CD14-positive monocyte (primary cell): ENCODE results near the gene TWIST1. TPM values are rescaled to one million over a fixed set of nuclear protein-coding genes. Genes with fewer than 3 reads are reported as not detected.

ENCODE experiments used
- DNase-seq, 3 donors: peaks; one replicate each; pipeline ENCODE4 v3.0.0-alpha.2; 2011 to 2022
- H2AFZ ChIP-seq: 2 replicates; pipeline ENCODE4 v1.6.0; 2012; ENCODE audit warnings: mild to moderate bottlenecking, low read depth, low read length, inconsistent platforms; ENCODE audit not compliant: insufficient read depth, poor library complexity, severe bottlenecking
- H3K27ac ChIP-seq, 2 donors: 1 replicate in 1 of 2; 2 replicates in 1 of 2; pipeline ENCODE4 v1.5.1; 2012 to 2013; ENCODE audit warnings: low read length in 2 of 2, control low read depth in 1 of 2, inconsistent platforms in 1 of 2, low read depth in 1 of 2, mild to moderate bottlenecking in 1 of 2
- H3K27me3 ChIP-seq, 2 donors: one replicate each; pipeline versions ENCODE4 v1.6.0 to v1.6.1; 2011 to 2013; ENCODE audit warnings: low read length in 2 of 2; ENCODE audit not compliant: control insufficient read depth in 2 of 2, insufficient read depth in 2 of 2
- H3K36me3 ChIP-seq, 2 donors: replicated peaks in 1 of 2; 1 replicate in 1 of 2; 2 replicates in 1 of 2; pipeline versions ENCODE4 v1.5.1 to v1.6.1; 2012 to 2013; ENCODE audit warnings: low read length in 2 of 2, control low read depth in 1 of 2, inconsistent platforms in 1 of 2, mild to moderate bottlenecking in 1 of 2; ENCODE audit not compliant: insufficient read depth in 2 of 2, control insufficient read depth in 1 of 2
- H3K4me1 ChIP-seq, 2 donors: 1 replicate in 1 of 2; 2 replicates in 1 of 2; pipeline versions ENCODE4 v1.5.1 to v1.6.1; 2012 to 2013; ENCODE audit warnings: low read length in 2 of 2, control low read depth in 1 of 2, inconsistent platforms in 1 of 2, mild to moderate bottlenecking in 1 of 2, moderate library complexity in 1 of 2; ENCODE audit not compliant: insufficient read depth in 2 of 2, control insufficient read depth in 1 of 2
- H3K4me2 ChIP-seq: replicated peaks from 2 replicates; pipeline ENCODE3; 2012; ENCODE audit warnings: low read length, moderate library complexity, mild to moderate bottlenecking; ENCODE audit not compliant: poor library complexity, severe bottlenecking; ENCODE audit errors: extremely low read depth
- H3K4me3 ChIP-seq, 3 experiments: fragments of 200-600 bp in 1 of 3; sonication (generic) in 1 of 3; replicated peaks in 1 of 3; 1 replicate in 2 of 3; 2 replicates in 1 of 3; pipeline ENCODE4 v1.5.1; 2011 to 2013; ENCODE audit warnings: low read length in 3 of 3, mild to moderate bottlenecking in 3 of 3, control low read depth in 2 of 3, low read depth in 2 of 3, inconsistent platforms in 1 of 3, moderate library complexity in 1 of 3
- H3K79me2 ChIP-seq: 2 replicates; pipeline ENCODE4 v1.6.0; 2012; ENCODE audit warnings: mild to moderate bottlenecking, control low read depth, inconsistent platforms, low read length, moderate library complexity; ENCODE audit not compliant: insufficient read depth
- H3K9ac ChIP-seq: 2 replicates; pipeline ENCODE4 v1.6.0; 2017; ENCODE audit warnings: low read length, mild to moderate bottlenecking; ENCODE audit not compliant: insufficient read depth, poor library complexity, severe bottlenecking
- H3K9me3 ChIP-seq, 2 donors: replicated peaks in 1 of 2; 1 replicate in 1 of 2; 2 replicates in 1 of 2; pipeline versions ENCODE4 v1.5.1 to v1.6.1; 2012 to 2013; ENCODE audit warnings: low read length in 2 of 2, control low read depth in 1 of 2; ENCODE audit not compliant: control insufficient read depth in 1 of 2, insufficient read depth in 1 of 2
- H4K20me1 ChIP-seq: 2 replicates; pipeline ENCODE4 v1.6.0; 2012; ENCODE audit warnings: mild to moderate bottlenecking, low read length, control low read depth, moderate library complexity; ENCODE audit not compliant: insufficient read depth
- H3K27ac Mint-ChIP-seq, 7 donors: one replicate each; pipeline ENCODE4 v1.8.0; 2020; ENCODE audit warnings: mild to moderate bottlenecking in 7 of 7, mixed read lengths in 7 of 7, moderate library complexity in 6 of 7, inconsistent platforms in 2 of 7
- H3K27me3 Mint-ChIP-seq, 3 donors: one replicate each; pipeline ENCODE4 v1.8.0; 2021 to 2022; ENCODE audit warnings: low read depth in 3 of 3, mild to moderate bottlenecking in 3 of 3, mixed read lengths in 3 of 3, moderate library complexity in 3 of 3, inconsistent platforms in 1 of 3
- H3K36me3 Mint-ChIP-seq, 2 donors: one replicate each; pipeline ENCODE4 v1.8.0; 2020; ENCODE audit warnings: mixed read lengths in 2 of 2, inconsistent platforms in 1 of 2, mild to moderate bottlenecking in 1 of 2
- H3K4me1 Mint-ChIP-seq: one replicate; pipeline ENCODE4 v1.8.0; 2020; ENCODE audit warnings: mild to moderate bottlenecking, mixed read lengths
- H3K4me3 Mint-ChIP-seq, 2 donors: one replicate each; pipeline ENCODE4 v1.8.0; 2020; ENCODE audit warnings: mild to moderate bottlenecking in 2 of 2, mixed read lengths in 2 of 2, moderate library complexity in 1 of 2
- H3K9me3 Mint-ChIP-seq, 7 donors: one replicate each; pipeline ENCODE4 v1.8.0; 2020 to 2022; ENCODE audit warnings: mixed read lengths in 7 of 7, mild to moderate bottlenecking in 6 of 7, moderate library complexity in 6 of 7, inconsistent platforms in 2 of 7
- CTCF ChIP-seq: fragments of 200-600 bp; IDR thresholded peaks from one replicate; pipeline ENCODE4 v1.8.0; 2022; ENCODE audit warnings: antibody characterized with exemption, mild to moderate bottlenecking
- WGBS: methylation state at CpG from one replicate; pipeline ENCODE4 v1.1.5; 2013; ENCODE audit warnings: missing lambda C conversion rate; ENCODE audit not compliant: insufficient coverage; 5-methylcytosine and 5-hydroxymethylcytosine counted together
- intact Hi-C, 2 donors: fragments of 100-400 bp; cut with micrococcal nuclease; formaldehyde crosslinking; loops; one replicate each; pipeline versions ENCODE4 v1.15.0 to v1.15.1; 2023
- polyA plus RNA-seq, 3 donors: library from polyadenylated mRNA; depleted of rRNA in 1 of 3; unstranded in 2 of 3; stranded (reverse) in 1 of 3; fragments of 300-500 nt in 2 of 3; fragments of >200 nt in 1 of 3; fragmentation: Illumina TruSeq in 2 of 3; gene quantifications; 1 replicate in 2 of 3; 2 replicates in 1 of 3; pipeline ENCODE4 v1.2.3, GENCODE V29; 2012 to 2021

Gene TWIST1
- polyA plus RNA-seq, 3 donors, result not detected

GRCh38 chr7:19119372-19119771 lies 1.9 kb upstream of the TWIST1 start:
- Histone ChIP-seq H3K27me3 (peaks cover 79 to 85% of the 10 kb centered on the region in 2 donors), H3K4me3 (no peak overlapping the region), H4K20me1 (no peaks in the 10 kb centered on the region), H2AFZ (no peak overlapping the region), H3K36me3 (no peaks in the 10 kb centered on the region), H3K4me1 (peaks cover 13 to 27% of the 10 kb centered on the region in 2 donors), H3K9me3 (peaks cover 3 to 30% of the 10 kb centered on the region in 2 donors), H3K27ac (no peak overlapping the region), H3K79me2 (no peaks in the 10 kb centered on the region), H3K9ac (no peak overlapping the region), H3K4me2 (no peak overlapping the region)
- no peak for DNase-seq
- TF ChIP-seq CTCF, result no peak
- Mint-ChIP-seq H3K4me3 (peak overlapping the region in 1 of 2 donors; percentile 82), H3K27ac (no peak overlapping the region), H3K9me3 (peaks cover 0 to 25% (median 10%) of the 10 kb centered on the region in 7 donors), H3K27me3 (peaks cover 72 to 92% (median 85%) of the 10 kb centered on the region in 3 donors), H3K36me3 (peaks cover 2 to 4% of the 10 kb centered on the region in 2 donors), H3K4me1 (peaks cover 22% of the 10 kb centered on the region)
- intact Hi-C loops, result no loop called here
- WGBS, result 0% methylated on average over 1 of the region's 8 CpGs

- peak overlapping the region in 1 of 7 donors; percentile 52 for H3K27ac Mint-ChIP-seq
- H3K4me2 ChIP-seq, result no peak overlapping the region
- H3K9me3 ChIP-seq, result peaks cover 3 to 30% of the 10 kb centered on the region in 2 donors
- no peak overlapping the region for H3K9ac ChIP-seq
- no peaks in the 10 kb centered on the region for H3K36me3 ChIP-seq
- peaks cover 13 to 27% of the 10 kb centered on the region in 2 donors for H3K4me1 ChIP-seq
- H3K9me3 Mint-ChIP-seq, result peaks cover 0 to 25% (median 10%) of the 10 kb centered on the region in 7 donors
- no peaks in the 10 kb centered on the region for H3K79me2 ChIP-seq
- TF ChIP-seq CTCF, result no peak
- no peaks in the 10 kb centered on the region for H4K20me1 ChIP-seq
- intact Hi-C loops, result no loop called here
- no peak for DNase-seq
- 2% methylated on average over 20 of the region's 28 CpGs for WGBS
- H3K4me3 Mint-ChIP-seq, result peak overlapping the region in 1 of 2 donors; percentile 82
- no peak overlapping the region for H3K27ac ChIP-seq
- no peak overlapping the region for H2AFZ ChIP-seq
- H3K36me3 Mint-ChIP-seq, result peaks cover 2 to 4% of the 10 kb centered on the region in 2 donors
- H3K27me3 Mint-ChIP-seq, result peaks cover 78 to 92% (median 86%) of the 10 kb centered on the region in 3 donors
- H3K4me3 ChIP-seq, result no peak overlapping the region
- H3K27me3 ChIP-seq, result peaks cover 83 to 90% of the 10 kb centered on the region in 2 donors
- peaks cover 22% of the 10 kb centered on the region for H3K4me1 Mint-ChIP-seq
Measured at GRCh38 chr7:19118636-19119371, 1.4 kb upstream of the TWIST1 start.
